BLaER1 treated with 17β-estradiol and CSF1 and Interleukin-3, amounts not matched to agents 10 nM and 100 nM (cell line): ENCODE measurements around the gene FHIT.
"Not testable (repeated sequence)": the region's sequence is repeated elsewhere in the genome, so short reads cannot be mapped to it uniquely, and the experiment has no call there.

Source experiments
- H3K27ac ChIP-seq, 11 experiments: shearing (Covaris generic); formaldehyde crosslinking; 2 replicates each; pipeline ENCODE4 v1.8.1; 2022
- H3K27me3 ChIP-seq, 11 experiments: shearing (Covaris generic); formaldehyde crosslinking; 2 replicates each; pipeline ENCODE4 v1.8.1; 2022
- H3K36me3 ChIP-seq, 11 experiments: shearing (Covaris generic); formaldehyde crosslinking; 2 replicates each; pipeline ENCODE4 v1.8.1; 2022
- H3K4me1 ChIP-seq, 10 experiments: shearing (Covaris generic); formaldehyde crosslinking; 2 replicates each; pipeline ENCODE4 v1.8.1; 2022
- H3K4me2 ChIP-seq, 11 experiments: shearing (Covaris generic); formaldehyde crosslinking; 2 replicates each; pipeline ENCODE4 v1.8.1; 2022
- H3K4me3 ChIP-seq, 10 experiments: shearing (Covaris generic); formaldehyde crosslinking; 2 replicates each; pipeline ENCODE4 v1.8.1; 2022
- H3K9ac ChIP-seq, 11 experiments: shearing (Covaris generic); formaldehyde crosslinking; 2 replicates each; pipeline ENCODE4 v1.8.1; 2022
- H3K9me3 ChIP-seq, 11 experiments: shearing (Covaris generic); formaldehyde crosslinking; replicated peaks in 1 of 11; 2 replicates each; pipeline ENCODE4 v1.8.1; 2022
- H4K20me1 ChIP-seq, 11 experiments: shearing (Covaris generic); formaldehyde crosslinking; 2 replicates each; pipeline ENCODE4 v1.8.1; 2022
- Cebpa-rat ChIP-seq, 11 experiments: shearing (Covaris generic); IDR thresholded peaks; 2 replicates each; pipeline ENCODE4 v1.8.1; 2022

Gene FHIT

DNA sequence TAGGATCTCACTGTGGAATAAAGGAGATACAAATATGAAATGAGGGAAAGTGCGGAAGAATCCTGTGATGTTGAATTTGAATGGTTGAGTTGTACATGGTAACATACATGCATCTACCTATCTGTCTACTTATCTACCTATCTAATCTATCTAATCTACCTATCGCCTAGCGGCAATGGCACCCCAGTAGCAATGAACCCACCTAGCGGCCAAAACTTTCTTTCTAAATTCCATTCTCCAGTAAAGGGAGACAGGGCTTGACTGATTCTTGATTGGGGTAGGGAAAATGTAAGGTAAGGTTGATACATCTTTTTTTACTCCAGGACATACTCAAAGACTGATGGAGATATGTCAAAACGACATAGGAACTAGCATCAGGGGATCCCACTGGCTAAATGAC, 345.0 kb downstream of the FHIT start:
- H3K36me3 ChIP-seq = no peaks in the 10 kb centered on the region
- no peaks in the 10 kb centered on the region for H3K9me3 ChIP-seq
- no peak for TF ChIP-seq Cebpa-rat (IDR thresholded peaks at IDR 0.05)
- no peaks in the 10 kb centered on the region for H4K20me1 ChIP-seq
- H3K9ac ChIP-seq = no peak overlapping the region
- no peaks in the 10 kb centered on the region for H3K27me3 ChIP-seq
- no peaks in the 10 kb centered on the region for H3K4me1 ChIP-seq
- no peak overlapping the region for H3K27ac ChIP-seq
- H3K4me3 ChIP-seq = no peak overlapping the region
- H3K4me2 ChIP-seq = no peak overlapping the region

DNA sequence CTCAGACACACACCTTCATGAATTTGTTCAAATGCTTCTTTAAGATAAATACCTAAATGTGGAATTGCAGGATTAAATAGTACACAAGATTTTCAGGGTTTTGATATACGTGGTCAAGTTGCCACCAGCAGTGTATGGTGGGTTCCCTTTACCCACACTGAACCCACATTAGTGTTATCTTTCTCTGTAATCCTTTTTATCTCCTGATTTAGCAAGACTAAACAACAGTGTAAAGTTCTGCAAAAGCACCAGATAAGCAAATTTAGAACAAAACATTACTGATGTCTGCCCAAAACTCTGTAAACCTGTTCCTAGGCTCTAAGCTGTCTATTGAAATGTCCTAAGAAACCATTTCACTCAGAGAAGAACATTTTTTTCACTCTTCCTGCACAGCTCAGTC, 352.9 kb downstream of the FHIT start:
- Histone ChIP-seq H3K27me3 (no peaks in the 10 kb centered on the region), H3K36me3 (no peaks in the 10 kb centered on the region)

DNA sequence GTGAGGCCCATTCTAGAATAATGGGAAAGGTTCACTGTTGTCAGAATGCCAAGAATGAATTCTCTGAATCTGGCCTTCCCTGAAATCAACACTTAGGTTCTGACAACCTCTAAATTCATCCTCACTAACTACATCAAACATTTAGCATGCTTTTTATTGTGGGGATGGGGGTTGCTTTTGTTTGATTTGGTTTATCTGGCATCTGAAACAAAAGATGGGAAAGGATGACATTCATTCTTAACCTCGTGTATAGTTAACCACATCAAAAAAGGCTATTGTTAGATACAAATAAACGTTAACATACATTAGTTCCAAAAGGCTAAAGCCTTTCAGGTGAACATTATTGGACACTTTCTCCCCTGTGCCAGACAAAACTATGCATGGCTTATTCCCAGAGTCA, 357.3 kb downstream of the FHIT start:
- TF ChIP-seq Cebpa-rat (IDR thresholded peaks at IDR 0.05) = no peak
- Histone ChIP-seq H3K4me2 (no peak overlapping the region), H3K27me3 (no peaks in the 10 kb centered on the region), H3K4me3 (no peak overlapping the region), H3K9ac (no peak overlapping the region), H3K27ac (no peak overlapping the region), H3K9me3 (no peaks in the 10 kb centered on the region), H3K36me3 (no peaks in the 10 kb centered on the region), H4K20me1 (no peaks in the 10 kb centered on the region), H3K4me1 (no peaks in the 10 kb centered on the region)

More for the DNA sequence above, 352.9 kb downstream of the FHIT start:
- Histone ChIP-seq H4K20me1 (no peaks in the 10 kb centered on the region), H3K4me2 (no peak overlapping the region), H3K27ac (no peak overlapping the region), H3K4me3 (no peak overlapping the region), H3K9me3 (no peaks in the 10 kb centered on the region), H3K9ac (no peak overlapping the region), H3K4me1 (no peaks in the 10 kb centered on the region)
- no peak for TF ChIP-seq Cebpa-rat (IDR thresholded peaks at IDR 0.05)

DNA sequence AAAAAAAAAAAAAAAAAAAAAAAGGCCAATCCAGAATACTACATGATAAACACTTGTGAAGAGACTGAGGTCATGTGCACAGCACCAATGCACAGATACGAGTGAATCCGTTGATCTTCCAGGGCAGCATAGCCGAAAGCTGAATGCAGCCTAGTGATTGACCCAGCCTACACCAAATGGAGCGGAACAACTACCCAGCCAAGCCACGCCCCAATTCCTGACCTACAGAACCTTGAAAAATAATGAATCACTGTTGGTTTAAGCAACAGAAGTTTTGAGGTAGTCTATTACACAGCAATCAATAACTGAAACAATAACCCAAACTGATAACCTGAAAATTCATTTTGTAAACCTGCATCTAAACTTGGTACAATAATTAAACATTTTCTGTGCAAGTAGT, 361.0 kb downstream of the FHIT start:
- H3K27me3 ChIP-seq = no peaks in the 10 kb centered on the region
- H3K36me3 ChIP-seq = no peaks in the 10 kb centered on the region
- no peak overlapping the region for H3K27ac ChIP-seq
- no peaks in the 10 kb centered on the region for H3K9me3 ChIP-seq
- H4K20me1 ChIP-seq = no peaks in the 10 kb centered on the region
- H3K4me3 ChIP-seq = no peak overlapping the region
- TF ChIP-seq Cebpa-rat (IDR thresholded peaks at IDR 0.05) = no peak
- H3K9ac ChIP-seq = no peak overlapping the region
- H3K4me1 ChIP-seq = no peaks in the 10 kb centered on the region
- H3K4me2 ChIP-seq = no peak overlapping the region

DNA sequence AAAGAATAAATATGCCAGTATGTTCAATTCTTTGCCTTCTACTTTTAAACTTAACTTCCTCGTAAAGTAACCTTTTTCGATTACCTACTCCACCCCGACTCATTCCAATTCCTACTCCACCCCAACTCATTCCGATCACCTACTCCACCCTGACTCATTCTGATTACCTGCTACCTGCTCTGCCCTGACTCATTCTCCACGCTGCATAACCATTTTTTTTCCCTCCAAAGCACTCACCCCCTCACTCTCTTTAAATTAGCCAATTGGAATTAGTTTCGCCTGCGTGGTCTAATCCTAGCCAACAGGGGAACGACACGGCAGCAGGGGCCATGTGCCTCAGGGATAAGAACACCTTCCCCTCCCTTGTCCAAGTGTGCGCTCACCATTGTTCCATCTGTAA, 362.3 kb downstream of the FHIT start:
- not testable (repeated sequence) for H4K20me1 ChIP-seq, H3K36me3 ChIP-seq, H3K4me2 ChIP-seq, H3K4me3 ChIP-seq, H3K9me3 ChIP-seq, H3K4me1 ChIP-seq, H3K9ac ChIP-seq, H3K27ac ChIP-seq, H3K27me3 ChIP-seq

DNA sequence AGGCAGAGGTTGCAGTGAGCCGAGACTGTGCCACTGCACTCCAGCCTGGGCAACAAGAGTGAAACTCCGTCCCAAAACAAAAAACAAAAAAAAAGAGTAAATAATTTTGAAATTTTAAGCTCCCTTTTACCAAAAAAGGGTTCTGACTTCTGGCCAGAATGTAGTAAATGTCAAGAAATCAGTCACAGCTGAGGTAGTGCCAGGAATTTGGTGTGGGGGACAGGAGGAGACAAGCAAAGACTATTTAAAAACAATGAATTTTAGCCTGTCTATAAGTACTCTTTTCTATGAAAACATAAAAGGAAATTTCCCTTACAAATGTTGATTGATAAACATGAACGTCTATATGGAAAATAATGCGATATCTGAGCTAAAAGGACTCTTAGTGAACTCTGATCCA, 363.7 kb downstream of the FHIT start:
- H3K27ac ChIP-seq = no peak overlapping the region
- no peak overlapping the region for H3K4me2 ChIP-seq
- no peak for TF ChIP-seq Cebpa-rat (IDR thresholded peaks at IDR 0.05)
- no peaks in the 10 kb centered on the region for H3K27me3 ChIP-seq
- no peak overlapping the region for H3K9ac ChIP-seq
- no peaks in the 10 kb centered on the region for H3K36me3 ChIP-seq
- peaks cover 0 to 16% (median 11%) of the 10 kb centered on the region in 11 experiments; a peak in 10 of 22 replicates for H3K9me3 ChIP-seq
- no peaks in the 10 kb centered on the region for H4K20me1 ChIP-seq
- H3K4me3 ChIP-seq = no peak overlapping the region
- H3K4me1 ChIP-seq = no peaks in the 10 kb centered on the region

DNA sequence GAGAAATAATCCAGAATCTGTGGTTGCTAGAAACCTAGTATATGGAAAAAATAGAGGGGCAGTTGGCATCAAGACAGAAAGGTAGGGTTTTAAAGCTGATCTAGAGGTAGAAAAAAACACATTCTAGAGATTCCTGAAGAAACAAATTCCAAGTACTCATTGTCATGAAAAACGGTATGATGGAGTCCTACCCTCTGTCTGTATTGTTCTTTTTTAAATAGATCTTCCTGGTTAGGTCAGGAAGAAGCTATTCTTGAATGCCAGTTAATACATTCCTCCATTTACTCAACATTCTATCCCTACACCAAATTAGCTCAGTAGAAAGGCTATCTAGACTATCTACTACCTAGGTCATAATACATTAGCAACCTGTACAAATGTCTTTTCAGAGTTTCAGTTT, 364.7 kb downstream of the FHIT start:
- Histone ChIP-seq H4K20me1 (no peaks in the 10 kb centered on the region), H3K4me3 (no peak overlapping the region), H3K9me3 (peaks cover 0 to 16% (median 11%) of the 10 kb centered on the region in 11 experiments; a peak in 10 of 22 replicates), H3K9ac (no peak overlapping the region), H3K4me1 (no peaks in the 10 kb centered on the region), H3K4me2 (no peak overlapping the region), H3K27ac (no peak overlapping the region), H3K36me3 (no peaks in the 10 kb centered on the region), H3K27me3 (no peaks in the 10 kb centered on the region)
- no peak for TF ChIP-seq Cebpa-rat (IDR thresholded peaks at IDR 0.05)

DNA sequence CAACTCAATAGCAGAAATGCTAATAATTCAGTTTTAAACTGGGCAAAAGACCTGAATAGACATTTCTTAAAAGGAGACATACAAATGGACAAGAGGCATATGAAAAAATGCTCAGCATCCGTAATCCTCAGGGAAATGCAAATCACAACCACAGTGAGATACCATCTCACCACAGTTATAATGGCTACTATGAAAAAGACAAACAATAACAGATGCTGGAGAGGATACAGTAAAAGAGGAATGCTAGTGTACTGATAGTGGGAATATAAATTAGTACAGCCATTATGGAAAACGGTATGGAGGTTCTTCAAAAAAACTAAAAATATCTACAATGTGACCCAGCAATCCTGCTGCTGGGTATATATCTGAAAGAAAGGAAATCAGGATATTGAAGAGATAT, 367.2 kb downstream of the FHIT start:
- H4K20me1 ChIP-seq = no peaks in the 10 kb centered on the region
- no peak overlapping the region for H3K4me2 ChIP-seq
- no peaks in the 10 kb centered on the region for H3K36me3 ChIP-seq
- H3K27ac ChIP-seq = no peak overlapping the region
- H3K9me3 ChIP-seq = peaks cover 12 to 39% (median 20%) of the 10 kb centered on the region in 11 experiments; a peak in 20 of 22 replicates
- TF ChIP-seq Cebpa-rat (IDR thresholded peaks at IDR 0.05) = no peak
- no peaks in the 10 kb centered on the region for H3K27me3 ChIP-seq
- H3K4me1 ChIP-seq = no peaks in the 10 kb centered on the region
- no peak overlapping the region for H3K4me3 ChIP-seq
- no peak overlapping the region for H3K9ac ChIP-seq

DNA sequence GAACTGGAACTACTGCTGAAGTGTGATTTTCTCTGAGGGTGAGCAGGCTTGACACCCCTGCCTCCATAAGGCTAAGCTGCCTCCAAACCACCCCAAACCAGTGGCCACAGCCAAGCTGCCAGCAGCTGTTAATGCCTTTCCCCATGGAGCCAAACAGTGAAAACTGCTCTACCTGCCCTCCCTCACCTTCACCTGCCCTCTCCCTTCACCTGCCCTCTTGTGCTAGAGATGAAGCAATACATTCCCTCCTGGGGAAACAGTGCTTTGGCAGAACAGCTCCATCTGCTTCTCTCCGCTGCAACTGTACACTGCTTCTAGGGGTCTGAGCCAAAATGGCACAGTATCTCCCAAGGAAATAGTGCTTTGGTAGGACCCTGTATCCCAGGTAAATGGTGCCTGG, 374.1 kb downstream of the FHIT start:
- Histone ChIP-seq H3K9ac (no peak overlapping the region), H3K4me3 (no peak overlapping the region), H3K4me1 (no peaks in the 10 kb centered on the region), H4K20me1 (no peaks in the 10 kb centered on the region), H3K9me3 (peaks cover 5 to 23% (median 12%) of the 10 kb centered on the region in 11 experiments; a peak in 18 of 22 replicates), H3K27ac (no peak overlapping the region), H3K27me3 (no peaks in the 10 kb centered on the region), H3K36me3 (no peaks in the 10 kb centered on the region), H3K4me2 (no peak overlapping the region)
- TF ChIP-seq Cebpa-rat (IDR thresholded peaks at IDR 0.05) = no peak

DNA sequence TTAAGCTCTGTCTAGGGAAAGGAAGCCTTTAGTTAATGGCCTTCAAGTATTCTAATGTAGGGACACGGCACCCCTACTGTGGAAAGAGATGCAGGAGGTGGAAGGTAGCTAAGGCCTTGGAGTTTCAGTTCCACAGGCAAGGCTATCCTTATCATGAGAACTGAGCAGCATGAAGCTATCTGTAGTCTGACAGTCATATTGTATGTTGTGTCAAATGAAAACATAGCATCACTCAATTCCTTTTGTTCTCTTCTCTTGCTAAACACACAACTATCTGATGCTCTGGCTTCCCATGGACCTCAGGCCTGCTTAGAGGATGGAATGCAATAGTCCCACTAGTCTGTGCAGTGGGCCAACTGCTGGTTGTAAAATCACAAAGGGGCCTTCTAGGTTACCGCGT, 380.9 kb downstream of the FHIT start:
- Histone ChIP-seq H3K4me1 (no peaks in the 10 kb centered on the region), H3K36me3 (no peaks in the 10 kb centered on the region), H4K20me1 (no peaks in the 10 kb centered on the region), H3K9me3 (no peaks in the 10 kb centered on the region; a peak in 2 of 22 replicates), H3K27me3 (no peaks in the 10 kb centered on the region), H3K27ac (no peak overlapping the region), H3K4me2 (no peak overlapping the region), H3K9ac (no peak overlapping the region), H3K4me3 (no peak overlapping the region)
- TF ChIP-seq Cebpa-rat (IDR thresholded peaks at IDR 0.05) = no peak

DNA sequence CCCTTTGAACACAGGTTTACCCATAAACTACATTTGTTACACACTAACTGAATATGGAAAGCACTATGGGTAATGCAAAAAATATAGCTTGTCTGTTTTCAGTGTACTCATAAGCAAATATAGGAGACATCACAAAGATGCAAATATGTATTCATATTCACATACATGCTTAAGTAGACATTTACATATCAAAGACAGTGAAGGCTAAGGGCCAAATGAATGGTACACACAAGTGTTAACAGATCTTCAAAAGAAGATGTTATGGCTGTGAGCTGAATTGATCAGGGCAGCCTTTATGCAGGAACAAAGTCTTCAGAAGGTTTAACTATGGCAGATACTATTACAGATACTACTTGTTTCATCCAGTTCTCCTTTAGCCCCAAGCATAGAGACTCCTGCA, 384.1 kb downstream of the FHIT start:
- Histone ChIP-seq H3K4me2 (no peak overlapping the region), H3K9me3 (peaks cover 0 to 9% (median 0%) of the 10 kb centered on the region in 11 experiments; a peak in 3 of 22 replicates), H3K27ac (no peak overlapping the region), H3K27me3 (no peaks in the 10 kb centered on the region), H3K36me3 (no peaks in the 10 kb centered on the region), H3K4me3 (no peak overlapping the region), H3K4me1 (no peaks in the 10 kb centered on the region), H3K9ac (no peak overlapping the region), H4K20me1 (no peaks in the 10 kb centered on the region)
- TF ChIP-seq Cebpa-rat (IDR thresholded peaks at IDR 0.05) = no peak
